ENCODE results near the gene LRP6. TPM values are rescaled to one million over a fixed set of nuclear protein-coding genes. Genes with fewer than 3 reads are reported as not detected.

LRP6 gene
- total and polyA plus RNA-seq, 2 of the 13 experiments (the other 11 are each of a cell fraction or from before 2014, with no cell fraction given), result 33.8 to 42.0 TPM

DNA sequence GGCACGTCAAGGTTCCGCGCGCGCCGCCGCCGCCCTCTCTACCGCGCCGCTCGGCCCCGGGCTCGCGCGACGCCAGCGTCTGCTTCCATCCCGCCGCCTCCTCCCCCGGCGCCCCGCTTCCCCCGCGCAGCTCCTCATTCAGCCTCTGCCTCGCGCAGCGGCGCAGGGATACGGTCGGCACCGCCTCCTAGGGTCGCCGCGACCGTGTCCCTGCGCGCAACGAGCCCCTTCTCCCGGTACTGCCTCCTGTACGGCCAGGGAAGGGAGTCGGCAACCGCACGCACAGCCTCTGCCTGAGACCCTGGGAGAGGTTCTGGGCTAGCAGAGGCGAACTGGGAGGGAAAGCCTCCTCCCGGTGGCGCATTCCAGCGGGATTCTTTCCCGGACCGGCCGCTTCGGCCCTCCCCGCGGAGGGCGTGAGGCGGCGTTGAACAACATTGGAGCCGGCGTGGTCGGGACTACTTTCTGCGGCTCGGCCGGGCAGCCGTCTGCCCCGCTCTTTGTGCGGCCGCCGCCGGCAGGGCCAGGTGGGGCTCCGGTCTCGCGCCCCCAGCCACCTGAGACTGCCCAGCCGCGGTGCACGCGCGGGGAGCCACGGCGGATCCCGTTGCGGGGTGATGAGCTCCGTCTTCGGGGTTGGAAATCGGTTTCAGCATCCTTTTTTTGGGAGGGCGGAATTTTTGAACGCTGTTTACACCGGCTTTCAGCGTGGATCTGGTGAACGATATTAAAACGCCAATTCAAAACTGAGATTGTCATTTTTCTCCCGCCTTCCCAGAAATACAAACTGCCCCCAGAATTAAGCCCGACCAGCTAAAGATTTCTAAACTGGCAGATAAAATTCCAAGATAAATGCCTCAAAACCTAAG, at the start of gene LRP6 (continued):
- TF ChIP-seq THAP9 (CRISPR knock-in tag; IDR thresholded peaks at IDR 0.05; ENCODE audit: borderline replicate concordance), result peak; percentile 92
- TF ChIP-seq, protein P1, sequence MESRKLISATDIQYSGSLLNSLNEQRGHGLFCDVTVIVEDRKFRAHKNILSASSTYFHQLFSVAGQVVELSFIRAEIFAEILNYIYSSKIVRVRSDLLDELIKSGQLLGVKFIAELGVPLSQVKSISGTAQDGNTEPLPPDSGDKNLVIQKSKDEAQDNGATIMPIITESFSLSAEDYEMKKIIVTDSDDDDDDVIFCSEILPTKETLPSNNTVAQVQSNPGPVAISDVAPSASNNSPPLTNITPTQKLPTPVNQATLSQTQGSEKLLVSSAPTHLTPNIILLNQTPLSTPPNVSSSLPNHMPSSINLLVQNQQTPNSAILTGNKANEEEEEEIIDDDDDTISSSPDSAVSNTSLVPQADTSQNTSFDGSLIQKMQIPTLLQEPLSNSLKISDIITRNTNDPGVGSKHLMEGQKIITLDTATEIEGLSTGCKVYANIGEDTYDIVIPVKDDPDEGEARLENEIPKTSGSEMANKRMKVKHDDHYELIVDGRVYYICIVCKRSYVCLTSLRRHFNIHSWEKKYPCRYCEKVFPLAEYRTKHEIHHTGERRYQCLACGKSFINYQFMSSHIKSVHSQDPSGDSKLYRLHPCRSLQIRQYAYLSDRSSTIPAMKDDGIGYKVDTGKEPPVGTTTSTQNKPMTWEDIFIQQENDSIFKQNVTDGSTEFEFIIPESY (CRISPR knock-in tag; IDR thresholded peaks at IDR 0.05), result no peak; the same call in 1 of the 2 replicates
- TF ChIP-seq E2F1 (CRISPR knock-in tag; IDR thresholded peaks at IDR 0.05), result peak; percentile 78
- TF ChIP-seq HNF4A (CRISPR knock-in tag; IDR thresholded peaks at IDR 0.05), result peak; percentile 23; the same call in 1 of the 2 replicates
- peak; percentile 56 for TF ChIP-seq CCAR2 (optimal IDR thresholded peaks at IDR 0.05; ENCODE audit: low read depth, low read length)
- peak; percentile 51 for TF ChIP-seq ARID3A (IDR thresholded peaks at IDR 0.05; ENCODE audit: low read depth, low read length)
- peak; percentile 97 for TF ChIP-seq CCDC6 (CRISPR knock-in tag; IDR thresholded peaks at IDR 0.05)
- TF ChIP-seq ZNF496 (CRISPR knock-in tag; IDR thresholded peaks at IDR 0.05; ENCODE audit: insufficient replicate concordance), result peak; percentile 31
- TF ChIP-seq ZFP62 (CRISPR knock-in tag; IDR thresholded peaks at IDR 0.05), result no peak
- peak; percentile 98; the same call in 1 of the 2 replicates for TF ChIP-seq ZNF703 (CRISPR knock-in tag; IDR thresholded peaks at IDR 0.05; ENCODE audit: borderline replicate concordance)
- peak; percentile 73; the same call in 1 of the 2 replicates for TF ChIP-seq ZNF296 (CRISPR knock-in tag; conservative IDR thresholded peaks at IDR 0.05)
- TF ChIP-seq, protein P2, sequence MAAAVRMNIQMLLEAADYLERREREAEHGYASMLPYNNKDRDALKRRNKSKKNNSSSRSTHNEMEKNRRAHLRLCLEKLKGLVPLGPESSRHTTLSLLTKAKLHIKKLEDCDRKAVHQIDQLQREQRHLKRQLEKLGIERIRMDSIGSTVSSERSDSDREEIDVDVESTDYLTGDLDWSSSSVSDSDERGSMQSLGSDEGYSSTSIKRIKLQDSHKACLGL (CRISPR knock-in tag; IDR thresholded peaks at IDR 0.05), result peak; percentile 96
- TF ChIP-seq ZNF430 (CRISPR knock-in tag; IDR thresholded peaks at IDR 0.05), result peak; percentile 99
- 0 out of 2 replicates have a peak, but pooled peaks have one; percentile 21 for TF ChIP-seq NFRKB (IDR thresholded peaks at IDR 0.05)
- peak; percentile 95; the same call in 1 of the 2 replicates for TF ChIP-seq ZNF572 (CRISPR knock-in tag; IDR thresholded peaks at IDR 0.05)
- peak; percentile 81; the same call in 1 of the 2 replicates for TF ChIP-seq MYC (CRISPR knock-in tag; IDR thresholded peaks at IDR 0.05; ENCODE audit: borderline replicate concordance)
- TF ChIP-seq ZFP41 (CRISPR knock-in tag; IDR thresholded peaks at IDR 0.05; ENCODE audit: borderline replicate concordance), result peak; percentile 98
- TF ChIP-seq ZNF761 (CRISPR knock-in tag; conservative IDR thresholded peaks at IDR 0.05), result peak; percentile 96
- peak; percentile 91 for TF ChIP-seq JARID2 (CRISPR knock-in tag; IDR thresholded peaks at IDR 0.05; ENCODE audit: insufficient replicate concordance)
- peak; percentile 96 for TF ChIP-seq ZBTB42 (CRISPR knock-in tag; IDR thresholded peaks at IDR 0.05)

All from HepG2 (cell line).